SU-DHL-6 (cell line): Measurements from ENCODE around the gene THUMPD3.

ENCODE experiments used
- H2AFZ ChIP-seq: fragments of 200-600 bp; sonication (generic); 2 replicates; pipeline ENCODE4 v1.6.1; 2014; ENCODE audit warnings: low read depth, mild to moderate bottlenecking, moderate library complexity, mixed read lengths, antibody characterized with exemption, low read length; ENCODE audit not compliant: severe bottlenecking
- H3F3A ChIP-seq: fragments of 200-600 bp; shearing (Covaris generic); 2 replicates; pipeline ENCODE4 v1.6.0; 2016; ENCODE audit warnings: antibody characterized with exemption, mild to moderate bottlenecking; ENCODE audit not compliant: insufficient read depth
- H3K27ac ChIP-seq: fragments of 200-600 bp; sonication (generic); 2 replicates; pipeline ENCODE4 v1.5.1; 2016; ENCODE audit warnings: low read depth, mild to moderate bottlenecking, low read length, moderate library complexity, mixed read lengths
- H3K27me3 ChIP-seq: fragments of 200-600 bp; sonication (generic), shearing (Covaris generic); 2 replicates; pipeline ENCODE4 v1.6.0; 2014; ENCODE audit warnings: mild to moderate bottlenecking, low read length
- H3K36me3 ChIP-seq: fragments of 200-600 bp; sonication (generic); 2 replicates; pipeline ENCODE4 v1.6.1; 2014; ENCODE audit warnings: mild to moderate bottlenecking, low read length, mixed read lengths
- H3K4me2 ChIP-seq: fragments of 300-600, 200-600 bp; shearing (Covaris generic), sonication (generic); 2 replicates; pipeline ENCODE4 v1.6.0; 2014; ENCODE audit warnings: low read length, low read depth, mild to moderate bottlenecking; ENCODE audit not compliant: poor library complexity, severe bottlenecking
- H3K4me3 ChIP-seq: fragments of 200-600 bp; sonication (generic); 2 replicates; pipeline ENCODE4 v1.5.1; 2014; ENCODE audit warnings: antibody characterized with exemption, low read length, mild to moderate bottlenecking, mixed read lengths; ENCODE audit not compliant: insufficient read depth, poor library complexity, severe bottlenecking
- H3K79me2 ChIP-seq: fragments of 200-600 bp; sonication (generic); 2 replicates; pipeline ENCODE4 v1.6.1; 2014; ENCODE audit warnings: mild to moderate bottlenecking, low read length, moderate library complexity; ENCODE audit not compliant: insufficient read depth
- H3K9ac ChIP-seq: fragments of 200-600 bp; sonication (generic); 2 replicates; pipeline ENCODE4 v1.7.0; 2014; ENCODE audit warnings: mild to moderate bottlenecking, low read length
- H3K9me2 ChIP-seq: fragments of 200-600 bp; sonication (generic); replicated peaks from 2 replicates; pipeline ENCODE4 v1.6.1; 2014; ENCODE audit warnings: low read length; ENCODE audit not compliant: insufficient read depth
- H3K9me3 ChIP-seq: fragments of 200-600 bp; sonication (generic); 2 replicates; pipeline ENCODE4 v1.6.1; 2014; ENCODE audit warnings: low read length, mixed read lengths; ENCODE audit not compliant: insufficient read depth
- H4K20me1 ChIP-seq: fragments of 200-600 bp; sonication (generic); 2 replicates; pipeline ENCODE4 v1.6.1; 2014; ENCODE audit warnings: low read depth, mild to moderate bottlenecking, antibody characterized with exemption, low read length, moderate library complexity, mixed read lengths
- EZH2phosphoT487 ChIP-seq: fragments of 200-600 bp; sonication (generic), shearing (Covaris generic); conservative IDR thresholded peaks from 2 replicates; pipeline ENCODE4 v1.6.1; 2018; ENCODE audit warnings: mild to moderate bottlenecking, antibody characterized with exemption, low read length, moderate library complexity, mixed read lengths
- TF ChIP-seq, protein P1 (sequence below): fragments of 200-600 bp; sonication (generic); IDR thresholded peaks from one replicate; pipeline ENCODE4 v1.5.1; 2017; ENCODE audit warnings: antibody characterized with exemption, mild to moderate bottlenecking, low read length, moderate library complexity; ENCODE audit not compliant: insufficient read depth, poor library complexity, severe bottlenecking

The THUMPD3 gene

DNA sequence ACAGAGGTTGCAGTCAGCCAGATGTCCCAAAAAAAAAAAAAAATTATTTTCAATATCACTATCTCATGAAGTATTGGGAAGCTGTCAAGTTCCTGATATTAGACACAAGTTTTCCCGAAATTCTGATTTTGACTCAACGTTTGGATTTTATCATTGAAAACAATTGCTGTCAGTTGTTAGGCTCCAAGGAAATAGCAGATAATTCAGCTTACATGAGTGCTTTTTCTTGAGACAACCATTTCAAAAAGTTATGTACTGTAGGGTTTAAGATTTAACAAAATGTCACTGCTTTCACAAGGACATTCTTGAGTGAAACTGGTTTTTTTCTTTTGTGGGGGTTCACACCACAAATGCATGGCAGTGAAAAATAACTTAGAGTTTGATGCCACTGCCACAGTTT, 25.3 kb downstream of the THUMPD3 start:
- Histone ChIP-seq H3F3A (peaks cover 80% of the 10 kb centered on the region), H2AFZ (no peak overlapping the region), H3K27ac (no peak overlapping the region), H3K27me3 (no peaks in the 10 kb centered on the region), H3K4me3 (no peak overlapping the region), H3K9me2 (no peaks in the 10 kb centered on the region), H3K9me3 (no peaks in the 10 kb centered on the region), H3K79me2 (peaks cover 35% of the 10 kb centered on the region), H3K4me2 (no peak overlapping the region), H3K9ac (no peak overlapping the region), H3K36me3 (peaks cover 68% of the 10 kb centered on the region), H4K20me1 (peaks cover 30% of the 10 kb centered on the region)
- TF ChIP-seq, protein P1, sequence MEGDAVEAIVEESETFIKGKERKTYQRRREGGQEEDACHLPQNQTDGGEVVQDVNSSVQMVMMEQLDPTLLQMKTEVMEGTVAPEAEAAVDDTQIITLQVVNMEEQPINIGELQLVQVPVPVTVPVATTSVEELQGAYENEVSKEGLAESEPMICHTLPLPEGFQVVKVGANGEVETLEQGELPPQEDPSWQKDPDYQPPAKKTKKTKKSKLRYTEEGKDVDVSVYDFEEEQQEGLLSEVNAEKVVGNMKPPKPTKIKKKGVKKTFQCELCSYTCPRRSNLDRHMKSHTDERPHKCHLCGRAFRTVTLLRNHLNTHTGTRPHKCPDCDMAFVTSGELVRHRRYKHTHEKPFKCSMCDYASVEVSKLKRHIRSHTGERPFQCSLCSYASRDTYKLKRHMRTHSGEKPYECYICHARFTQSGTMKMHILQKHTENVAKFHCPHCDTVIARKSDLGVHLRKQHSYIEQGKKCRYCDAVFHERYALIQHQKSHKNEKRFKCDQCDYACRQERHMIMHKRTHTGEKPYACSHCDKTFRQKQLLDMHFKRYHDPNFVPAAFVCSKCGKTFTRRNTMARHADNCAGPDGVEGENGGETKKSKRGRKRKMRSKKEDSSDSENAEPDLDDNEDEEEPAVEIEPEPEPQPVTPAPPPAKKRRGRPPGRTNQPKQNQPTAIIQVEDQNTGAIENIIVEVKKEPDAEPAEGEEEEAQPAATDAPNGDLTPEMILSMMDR, result no peak
- TF ChIP-seq EZH2phosphoT487, result no peak

DNA sequence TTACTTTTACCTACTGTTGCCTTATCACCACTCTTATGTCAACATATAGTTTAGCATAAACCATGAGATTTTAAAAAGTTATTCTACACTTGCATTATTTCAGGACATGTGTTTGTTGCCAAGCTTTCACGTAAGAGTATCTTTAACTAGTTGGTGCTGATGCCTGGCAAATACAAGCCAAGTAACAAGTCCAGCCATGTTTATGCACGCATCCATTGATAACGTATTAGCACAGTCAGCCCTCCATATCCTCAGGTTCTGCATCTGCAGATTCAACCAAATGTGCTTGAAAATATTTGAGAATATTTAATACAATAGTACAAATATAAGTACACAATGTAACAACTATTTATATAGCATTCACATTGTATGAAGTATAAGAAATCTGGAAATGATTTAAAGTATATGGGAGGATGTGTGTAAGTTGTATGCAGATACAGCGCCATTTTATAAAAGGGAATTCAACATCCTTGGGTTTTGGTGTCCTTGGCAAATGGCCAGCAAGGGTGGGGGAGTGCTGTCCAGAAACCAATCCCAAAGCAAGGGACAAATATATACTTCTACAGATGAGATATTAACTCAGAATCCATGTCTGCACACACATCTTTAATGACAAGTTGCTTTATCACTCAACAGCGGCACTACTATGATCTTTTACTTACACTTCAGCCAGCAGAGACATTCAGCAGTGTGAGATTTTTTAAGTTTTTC, 25.9 kb downstream of the THUMPD3 start:
- Histone ChIP-seq H3K9me2 (no peaks in the 10 kb centered on the region), H3K27me3 (no peaks in the 10 kb centered on the region), H3K9me3 (no peaks in the 10 kb centered on the region), H3K4me3 (no peak overlapping the region), H3K9ac (no peak overlapping the region), H3F3A (peaks cover 76% of the 10 kb centered on the region), H2AFZ (no peak overlapping the region), H4K20me1 (peaks cover 36% of the 10 kb centered on the region), H3K27ac (no peak overlapping the region), H3K36me3 (peaks cover 73% of the 10 kb centered on the region), H3K4me2 (no peak overlapping the region), H3K79me2 (peaks cover 41% of the 10 kb centered on the region)
- TF ChIP-seq EZH2phosphoT487, result no peak
- TF ChIP-seq, protein P1, result no peak

DNA sequence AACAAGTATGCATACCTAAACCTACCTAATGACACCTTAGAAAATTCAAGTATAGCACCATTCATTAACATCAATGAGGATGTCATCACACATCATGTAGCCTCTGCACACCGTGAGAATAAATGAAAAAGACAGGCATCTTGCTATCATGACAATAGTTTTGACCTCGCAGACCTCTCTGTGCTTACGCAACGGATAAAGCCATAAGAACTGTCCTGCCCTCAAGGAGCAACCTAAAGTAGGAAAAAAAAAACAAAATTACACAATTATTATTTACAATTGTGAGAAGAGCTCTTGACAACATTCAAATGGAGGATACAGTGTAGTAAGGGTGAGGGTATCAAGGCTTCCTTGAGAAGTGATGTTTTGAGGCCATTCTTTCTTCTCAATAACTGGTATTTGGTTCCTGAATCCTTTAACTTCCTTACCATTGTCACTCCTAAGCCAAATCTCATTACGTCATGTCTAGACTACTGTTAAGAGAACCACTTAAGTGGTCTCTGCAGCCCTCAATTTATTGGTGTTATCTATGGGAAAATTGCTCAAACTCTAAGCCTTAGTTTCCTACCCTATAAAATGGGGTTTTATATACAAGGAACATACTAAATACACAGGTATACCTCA, 27.5 kb downstream of the THUMPD3 start:
- no peak overlapping the region for H3K27ac ChIP-seq
- no peak overlapping the region for H3K9ac ChIP-seq
- TF ChIP-seq, protein P1, result no peak
- no peak for TF ChIP-seq EZH2phosphoT487
- H4K20me1 ChIP-seq, result peaks cover 53% of the 10 kb centered on the region
- H3K4me3 ChIP-seq, result no peak overlapping the region
- peaks cover 62% of the 10 kb centered on the region for H3F3A ChIP-seq
- no peak overlapping the region for H3K4me2 ChIP-seq
- no peaks in the 10 kb centered on the region for H3K27me3 ChIP-seq
- H2AFZ ChIP-seq, result no peak overlapping the region
- no peaks in the 10 kb centered on the region for H3K9me2 ChIP-seq
- H3K9me3 ChIP-seq, result no peaks in the 10 kb centered on the region
- H3K36me3 ChIP-seq, result peaks cover 88% of the 10 kb centered on the region
- H3K79me2 ChIP-seq, result peaks cover 57% of the 10 kb centered on the region
